HG03460 (cell line): Measurements from ENCODE around the gene DCC.

Experiments used
- ATAC-seq: cut with Tn5 transposase; IDR thresholded peaks from one replicate; pipeline ENCODE4 v1.9.1; 2021; ENCODE audit not compliant: unreplicated experiment

The DCC gene

GRCh38 chr18:52685316-52685715, 345.3 kb downstream of the DCC start:
- no peak for ATAC-seq

- ATAC-seq: no peak
Observed at GRCh38 chr18:52691841-52692240, 351.8 kb downstream of the DCC start.

- ATAC-seq: no peak
Observed at GRCh38 chr18:52694804-52695203, 354.8 kb downstream of the DCC start.

GRCh38 chr18:52700116-52700515, 360.1 kb downstream of the DCC start:
- ATAC-seq: no peak

- ATAC-seq: no peak
Observed at GRCh38 chr18:52700816-52701215, 360.8 kb downstream of the DCC start.

GRCh38 chr18:52701219-52701935, 361.4 kb downstream of the DCC start:
- ATAC-seq: no peak

GRCh38 chr18:52715421-52715820, 375.4 kb downstream of the DCC start:
- ATAC-seq: no peak

GRCh38 chr18:52715991-52716390, 376.0 kb downstream of the DCC start:
- ATAC-seq: no peak

GRCh38 chr18:52716973-52717372, 377.0 kb downstream of the DCC start:
- ATAC-seq: no peak

- no peak for ATAC-seq
Observed at GRCh38 chr18:52722904-52723303, 382.9 kb downstream of the DCC start.

GRCh38 chr18:52723550-52723970, 383.6 kb downstream of the DCC start:
- ATAC-seq: no peak

- ATAC-seq: no peak
Observed at GRCh38 chr18:52730972-52731619, 391.1 kb downstream of the DCC start.

- ATAC-seq: no peak
Observed at GRCh38 chr18:52738946-52739345, 398.9 kb downstream of the DCC start.

GRCh38 chr18:52746986-52747385, 407.0 kb downstream of the DCC start:
- ATAC-seq: no peak

- ATAC-seq: no peak
Observed at GRCh38 chr18:52747869-52748268, 407.9 kb downstream of the DCC start.

- ATAC-seq: no peak
Observed at GRCh38 chr18:52748343-52748742, 408.3 kb downstream of the DCC start.

- no peak for ATAC-seq
Observed at GRCh38 chr18:52749542-52749941, 409.5 kb downstream of the DCC start.

GRCh38 chr18:52750995-52751394, 411.0 kb downstream of the DCC start:
- no peak for ATAC-seq

- no peak for ATAC-seq
Observed at GRCh38 chr18:52764316-52764715, 424.3 kb downstream of the DCC start.

GRCh38 chr18:52766002-52766545, 426.1 kb downstream of the DCC start:
- no peak for ATAC-seq

- ATAC-seq: no peak
Observed at GRCh38 chr18:52781113-52781512, 441.1 kb downstream of the DCC start.

- no peak for ATAC-seq
Observed at GRCh38 chr18:52791321-52791720, 451.3 kb downstream of the DCC start.
